Right cardiac atrium (tissue), 5 donors: ENCODE results near the gene ZNF385C. TPM values are rescaled to one million over a fixed set of nuclear protein-coding genes. Genes with fewer than 3 reads are reported as not detected.
A peak's percentile ranks its signal among the peaks of the same experiment; 100 is the strongest.

Experiments used
- ATAC-seq, 2 donors: fragments of 200-7000 bp; cut with Tn5 transposase; one replicate each; pipeline versions ENCODE4 v1.8.0 to v1.9.1; 2020; ENCODE audit warnings: moderate library complexity in 2 of 2, mild to moderate bottlenecking in 1 of 2
- DNase-seq, 3 donors: peaks; one replicate each; pipeline ENCODE4 v3.0.0-alpha.2; 2020
- H3K27ac ChIP-seq: one replicate; pipeline ENCODE4 v1.5.1; 2013; ENCODE audit warnings: mild to moderate bottlenecking, low read length, control low read depth, moderate library complexity
- H3K27me3 ChIP-seq: one replicate; pipeline ENCODE4 v1.6.1; 2013; ENCODE audit not compliant: control insufficient read depth, insufficient read depth
- H3K4me1 ChIP-seq: one replicate; pipeline ENCODE4 v1.6.1; 2013; ENCODE audit warnings: low read length; ENCODE audit not compliant: control insufficient read depth, insufficient read depth
- H3K4me3 ChIP-seq: one replicate; pipeline ENCODE4 v1.5.1; 2013; ENCODE audit warnings: low read length, control low read depth
- H3K9me3 ChIP-seq: one replicate; pipeline ENCODE4 v1.6.1; 2013; ENCODE audit warnings: low read length; ENCODE audit not compliant: control insufficient read depth
- WGBS: extraction: QIAGEN DNeasy Blood & Tissue Kit; methylation state at CpG from one replicate; pipeline ENCODE4 v1.1.7; 2013; 5-methylcytosine and 5-hydroxymethylcytosine counted together
- intact Hi-C, 4 donors: fragments of 100-400 bp; cut with DNase I; formaldehyde crosslinking; loops; one replicate each; pipeline versions ENCODE4 v1.11.0 to v1.14.0; 2022 to 2023
- polyA plus RNA-seq: library from polyadenylated mRNA; stranded (reverse); fragments of 200-250 nt; gene quantifications from one replicate; pipeline ENCODE4 v1.2.3, GENCODE V29; 2013
- total RNA-seq, 4 donors: library from RNA; stranded (reverse); fragmentation: NEBNext Ultra II Directional; extraction: Animal tissue kit (Norgen Biotek cat#: 25700); gene quantifications; one replicate each; pipeline ENCODE4 v1.2.1, GENCODE V29; 2021
- donor health status: healthy with polysubstance abuse.
- donor health status: DM: no; HTN: yes; CAD: no.
- donor health status: DM: no; HTN: no; CAD: no.
- donor health status: DM: no; HTN: yes; CAD: no; lungs with severe emphysema.
- donor health status: DM: yes; HTN: yes; CAD: no.

The ZNF385C gene
- total and polyA plus RNA-seq, 5 donors = 0.29 to 0.42 (median 0.32) TPM; not detected in 1

GRCh38 chr17:42039794-42040763 lies 58.2 kb downstream of the ZNF385C start:
- 40% methylated on average over 77 of the region's 77 CpGs for WGBS
- DNase-seq (peak in 1 of 3 donors; percentile 50), ATAC-seq (peak; percentile 24)
- Histone ChIP-seq H3K4me1 (no peaks in the 10 kb centered on the region), H3K4me3 (no peak overlapping the region), H3K27me3 (no peaks in the 10 kb centered on the region), H3K9me3 (no peaks in the 10 kb centered on the region), H3K27ac (no peak overlapping the region)
- intact Hi-C loops = no loop called here

GRCh38 chr17:42038221-42038973 lies 59.9 kb downstream of the ZNF385C start:
- no peak for ATAC-seq
- DNase-seq = no peak
- Histone ChIP-seq H3K9me3 (no peaks in the 10 kb centered on the region), H3K27ac (no peak overlapping the region), H3K27me3 (no peaks in the 10 kb centered on the region), H3K4me1 (no peaks in the 10 kb centered on the region), H3K4me3 (no peak overlapping the region)
- intact Hi-C loops = no loop called here
- 86% methylated on average over 5 of the region's 5 CpGs for WGBS

- DNase-seq = no peak
- no peaks in the 10 kb centered on the region for H3K27me3 ChIP-seq
- no peaks in the 10 kb centered on the region for H3K9me3 ChIP-seq
- 37% methylated on average over 6 of the region's 6 CpGs for WGBS
- ATAC-seq = no peak
- H3K4me1 ChIP-seq = no peaks in the 10 kb centered on the region
- H3K4me3 ChIP-seq = no peak overlapping the region
- intact Hi-C loops = no loop called here
- no peak overlapping the region for H3K27ac ChIP-seq
Observed at GRCh38 chr17:42034059-42034458, 64.2 kb downstream of the ZNF385C start.

- intact Hi-C loops = no loop called here
- H3K9me3 ChIP-seq = no peaks in the 10 kb centered on the region
- H3K4me1 ChIP-seq = no peaks in the 10 kb centered on the region
- H3K27ac ChIP-seq = no peak overlapping the region
- WGBS = 47% methylated on average over 6 of the region's 6 CpGs
- no peak for DNase-seq
- no peaks in the 10 kb centered on the region for H3K27me3 ChIP-seq
- no peak for ATAC-seq
- no peak overlapping the region for H3K4me3 ChIP-seq
Observed at GRCh38 chr17:42031584-42031983, 66.7 kb downstream of the ZNF385C start.

GRCh38 chr17:42028791-42029127 lies 69.5 kb downstream of the ZNF385C start:
- 77% methylated on average over 7 of the region's 7 CpGs for WGBS
- intact Hi-C loops = loop anchor here (5.0 to 10.0 kb wide), 4 partner anchors 64 to 89 kb away; partner anchors contain the start of genes CNP (in 1 of the 4) and DHX58 (in 1 of the 4)
- H3K27me3 ChIP-seq = no peaks in the 10 kb centered on the region
- H3K27ac ChIP-seq = no peak overlapping the region
- DNase-seq (no peak), ATAC-seq (no peak)
- H3K4me1 ChIP-seq = no peaks in the 10 kb centered on the region
- H3K4me3 ChIP-seq = no peak overlapping the region
- H3K9me3 ChIP-seq = no peaks in the 10 kb centered on the region

GRCh38 chr17:42027961-42028790 lies 70.1 kb downstream of the ZNF385C start:
- Histone ChIP-seq H3K4me1 (no peaks in the 10 kb centered on the region), H3K9me3 (no peaks in the 10 kb centered on the region), H3K27me3 (no peaks in the 10 kb centered on the region), H3K27ac (no peak overlapping the region), H3K4me3 (no peak overlapping the region)
- 47% methylated on average over 19 of the region's 19 CpGs for WGBS
- no peak for ATAC-seq
- intact Hi-C loops = loop anchor here (5.0 to 10.0 kb wide), 4 partner anchors 63 to 89 kb away; partner anchors contain the start of genes CNP (in 1 of the 4) and DHX58 (in 1 of the 4)
- no peak for DNase-seq

- no peak for ATAC-seq
- WGBS = 58% methylated on average over 5 of the region's 5 CpGs
- no peak overlapping the region for H3K4me3 ChIP-seq
- H3K27me3 ChIP-seq = no peaks in the 10 kb centered on the region
- no peaks in the 10 kb centered on the region for H3K4me1 ChIP-seq
- no peak for DNase-seq
- no peaks in the 10 kb centered on the region for H3K9me3 ChIP-seq
- no peak overlapping the region for H3K27ac ChIP-seq
- intact Hi-C loops = loop anchor here (5.0 to 10.0 kb wide), 4 partner anchors 63 to 90 kb away; partner anchors contain the start of genes CNP (in 1 of the 4) and DHX58 (in 1 of the 4)
Observed at GRCh38 chr17:42027590-42027889, 70.7 kb downstream of the ZNF385C start.

- 46% methylated on average over 17 of the region's 17 CpGs for WGBS
Observed at GRCh38 chr17:42026857-42027589, 71.2 kb downstream of the ZNF385C start.

GRCh38 chr17:42025936-42026335 lies 72.3 kb downstream of the ZNF385C start:
- Histone ChIP-seq H3K4me1 (no peaks in the 10 kb centered on the region), H3K27me3 (no peaks in the 10 kb centered on the region), H3K9me3 (no peaks in the 10 kb centered on the region), H3K27ac (no peak overlapping the region), H3K4me3 (no peak overlapping the region)
- no peak for ATAC-seq
- 90% methylated on average over 3 of the region's 3 CpGs for WGBS
- intact Hi-C loops = loop anchor here (5.0 to 10.0 kb wide), 4 partner anchors 61 to 91 kb away; partner anchors contain the start of genes CNP (in 1 of the 4) and DHX58 (in 1 of the 4)
- no peak for DNase-seq

More at GRCh38 chr17:42026857-42027589, 71.2 kb downstream of the ZNF385C start:
- Histone ChIP-seq H3K4me1 (no peaks in the 10 kb centered on the region), H3K9me3 (no peaks in the 10 kb centered on the region), H3K4me3 (no peak overlapping the region), H3K27ac (no peak overlapping the region), H3K27me3 (no peaks in the 10 kb centered on the region)
- intact Hi-C loops = loop anchor here (5.0 to 10.0 kb wide), 4 partner anchors 62 to 90 kb away; partner anchors contain the start of genes CNP (in 1 of the 4) and DHX58 (in 1 of the 4)
- DNase-seq = peak in 1 of 3 donors; percentile 47
- no peak for ATAC-seq

GRCh38 chr17:42025191-42025579 lies 73.1 kb downstream of the ZNF385C start:
- intact Hi-C loops = loop anchor here (5.0 to 10.0 kb wide), 4 partner anchors 60 to 92 kb away; partner anchors contain the start of genes CNP (in 1 of the 4) and DHX58 (in 1 of the 4)
- no peak overlapping the region for H3K4me3 ChIP-seq
- ATAC-seq (peak in 1 of 2 donors; percentile 7), DNase-seq (no peak)
- no peaks in the 10 kb centered on the region for H3K9me3 ChIP-seq
- no peaks in the 10 kb centered on the region for H3K4me1 ChIP-seq
- no peaks in the 10 kb centered on the region for H3K27me3 ChIP-seq
- WGBS = 67% methylated on average over 8 of the region's 8 CpGs
- peak overlapping the region; percentile 31 for H3K27ac ChIP-seq
